Thyroid gland (tissue), 4 donors: Measurements from ENCODE around the gene DGKQ.
"Not testable (repeated sequence)": the region's sequence is repeated elsewhere in the genome, so short reads cannot be mapped to it uniquely, and the experiment has no call there.

ENCODE experiments used
- POLR2A ChIP-seq, 2 donors: fragments of 450-650 bp; IDR thresholded peaks; one replicate each; pipeline ENCODE4 v1.6.1; 2017; ENCODE audit warnings: antibody characterized with exemption in 2 of 2, mild to moderate bottlenecking in 2 of 2, moderate library complexity in 1 of 2
- TF ChIP-seq, protein P1 (sequence below), 6 experiments: fragments of 200-600 bp in 3 of 6; fragments of 450-650 bp in 3 of 6; sonication (generic) in 3 of 6; IDR thresholded peaks; one replicate each; pipeline ENCODE4 v1.5.1; 2016 to 2019; ENCODE audit warnings: antibody characterized with exemption in 6 of 6, mild to moderate bottlenecking in 2 of 6, inconsistent platforms in 1 of 6, moderate library complexity in 1 of 6

GRCh38 chr4:939508-939907 lies 33.9 kb downstream of the DGKQ start:
- TF ChIP-seq, protein P1, sequence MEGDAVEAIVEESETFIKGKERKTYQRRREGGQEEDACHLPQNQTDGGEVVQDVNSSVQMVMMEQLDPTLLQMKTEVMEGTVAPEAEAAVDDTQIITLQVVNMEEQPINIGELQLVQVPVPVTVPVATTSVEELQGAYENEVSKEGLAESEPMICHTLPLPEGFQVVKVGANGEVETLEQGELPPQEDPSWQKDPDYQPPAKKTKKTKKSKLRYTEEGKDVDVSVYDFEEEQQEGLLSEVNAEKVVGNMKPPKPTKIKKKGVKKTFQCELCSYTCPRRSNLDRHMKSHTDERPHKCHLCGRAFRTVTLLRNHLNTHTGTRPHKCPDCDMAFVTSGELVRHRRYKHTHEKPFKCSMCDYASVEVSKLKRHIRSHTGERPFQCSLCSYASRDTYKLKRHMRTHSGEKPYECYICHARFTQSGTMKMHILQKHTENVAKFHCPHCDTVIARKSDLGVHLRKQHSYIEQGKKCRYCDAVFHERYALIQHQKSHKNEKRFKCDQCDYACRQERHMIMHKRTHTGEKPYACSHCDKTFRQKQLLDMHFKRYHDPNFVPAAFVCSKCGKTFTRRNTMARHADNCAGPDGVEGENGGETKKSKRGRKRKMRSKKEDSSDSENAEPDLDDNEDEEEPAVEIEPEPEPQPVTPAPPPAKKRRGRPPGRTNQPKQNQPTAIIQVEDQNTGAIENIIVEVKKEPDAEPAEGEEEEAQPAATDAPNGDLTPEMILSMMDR (IDR thresholded peaks at IDR 0.05) = not testable (repeated sequence)
- not testable (repeated sequence) for TF ChIP-seq POLR2A (IDR thresholded peaks at IDR 0.05)
